Stomach smooth muscle (tissue), 2 donors: ENCODE data around the gene JAZF1.
A peak's percentile ranks its signal among the peaks of the same experiment; 100 is the strongest.

Experiments used
- H3K27ac ChIP-seq: one replicate; pipeline ENCODE4 v1.7.0; 2013; ENCODE audit warnings: mild to moderate bottlenecking, low read length, inconsistent platforms
- H3K27me3 ChIP-seq, 2 donors: one replicate each; pipeline ENCODE4 v1.7.0; 2013; ENCODE audit warnings: low read length in 2 of 2; ENCODE audit not compliant: insufficient read depth in 2 of 2, control insufficient read depth in 1 of 2
- H3K36me3 ChIP-seq, 2 donors: one replicate each; pipeline ENCODE4 v1.7.0; 2013; ENCODE audit warnings: low read length in 2 of 2; ENCODE audit not compliant: control insufficient read depth in 2 of 2, insufficient read depth in 2 of 2
- H3K4me1 ChIP-seq: one replicate; pipeline ENCODE4 v1.7.0; 2013; ENCODE audit warnings: low read length; ENCODE audit not compliant: control insufficient read depth, insufficient read depth
- H3K4me3 ChIP-seq, 2 donors: one replicate each; pipeline ENCODE4 v1.7.0; 2013; ENCODE audit warnings: low read length in 2 of 2
- H3K9ac ChIP-seq, 2 donors: one replicate each; pipeline ENCODE4 v1.7.0; 2013; ENCODE audit warnings: low read length in 2 of 2, mild to moderate bottlenecking in 1 of 2
- H3K9me3 ChIP-seq, 2 donors: one replicate each; pipeline ENCODE4 v1.7.0; 2013; ENCODE audit warnings: low read length in 2 of 2; ENCODE audit not compliant: control insufficient read depth in 2 of 2
- donor health status: healthy.
- donor health status: Pancreatic carcinoma.

JAZF1 gene

DNA sequence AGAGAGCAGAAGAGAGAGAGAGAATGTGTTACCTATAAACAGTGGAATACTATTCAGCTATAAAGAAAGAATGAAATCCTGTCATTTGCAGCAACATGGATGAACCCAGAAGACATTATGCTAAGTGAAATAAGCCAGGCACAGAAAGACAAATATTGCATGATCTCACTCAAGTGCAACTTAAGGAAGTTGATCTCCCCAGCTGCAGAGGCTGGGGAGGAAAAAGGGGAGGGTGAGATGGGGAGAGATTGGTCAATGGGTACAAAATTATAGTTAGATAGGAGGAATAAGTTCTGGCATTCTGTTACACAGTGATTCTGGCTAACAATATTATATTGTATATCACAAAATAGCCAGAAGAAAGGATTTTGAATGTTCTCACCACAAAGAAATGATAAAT is 11.2 kb upstream of the JAZF1 start:
- Histone ChIP-seq H3K27ac (no peak overlapping the region), H3K4me1 (no peaks in the 10 kb centered on the region), H3K4me3 (no peak overlapping the region), H3K27me3 (no peaks in the 10 kb centered on the region), H3K36me3 (no peaks in the 10 kb centered on the region), H3K9me3 (no peaks in the 10 kb centered on the region), H3K9ac (no peak overlapping the region)

DNA sequence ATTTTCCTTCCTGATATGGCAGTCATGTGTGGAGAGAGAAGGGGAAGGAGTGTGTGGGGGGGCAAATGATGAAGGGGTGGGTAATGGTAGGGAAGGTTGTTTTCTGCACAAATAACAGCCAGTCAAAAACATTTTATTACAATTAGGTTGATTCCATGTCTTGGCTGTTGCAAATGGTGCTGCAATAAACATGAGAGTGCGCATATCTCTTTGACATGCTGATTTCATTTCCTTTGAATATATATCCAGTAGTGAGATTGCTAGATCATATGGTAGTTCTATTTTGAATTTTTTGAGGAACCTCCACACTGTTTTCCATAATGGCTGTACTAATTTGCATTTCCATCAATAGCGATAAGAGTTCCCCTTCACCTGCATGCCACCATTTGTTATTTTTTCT is 10.6 kb upstream of the JAZF1 start:
- H3K27me3 ChIP-seq, result no peaks in the 10 kb centered on the region
- H3K9me3 ChIP-seq, result no peaks in the 10 kb centered on the region
- no peak overlapping the region for H3K9ac ChIP-seq
- H3K4me1 ChIP-seq, result no peaks in the 10 kb centered on the region
- H3K27ac ChIP-seq, result no peak overlapping the region
- no peak overlapping the region for H3K4me3 ChIP-seq
- H3K36me3 ChIP-seq, result no peaks in the 10 kb centered on the region

DNA sequence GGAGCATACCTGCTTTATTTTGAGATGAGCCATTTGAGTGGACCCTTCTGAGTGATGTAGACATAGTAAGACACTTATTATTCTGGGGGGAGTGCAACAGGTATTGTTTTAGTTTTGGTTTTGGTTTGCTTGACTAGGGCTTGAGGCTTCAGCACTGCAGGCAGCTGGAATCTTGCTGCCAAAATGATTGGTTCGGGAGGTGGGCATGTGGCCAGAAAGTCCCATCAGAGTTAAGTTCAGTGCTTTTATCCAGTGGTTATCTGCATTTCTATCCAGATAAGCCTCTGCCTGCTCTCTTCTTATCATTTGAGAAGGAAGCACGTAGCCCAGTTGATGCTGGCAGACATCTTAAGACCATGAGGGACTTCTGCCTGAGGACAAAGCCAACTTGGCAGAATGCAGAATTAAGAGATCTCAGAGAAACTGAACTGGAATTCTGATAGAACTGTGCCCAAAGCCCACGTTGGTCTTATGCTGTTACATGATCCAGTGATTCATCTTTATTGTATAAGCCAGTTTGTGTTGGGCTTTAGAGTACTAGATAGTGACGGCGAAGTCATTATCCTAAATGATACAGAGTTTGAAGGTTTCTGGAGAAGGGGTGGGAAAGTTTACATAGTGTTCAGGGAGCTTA is 9.6 kb upstream of the JAZF1 start:
- H3K36me3 ChIP-seq, result no peaks in the 10 kb centered on the region
- H3K9ac ChIP-seq, result no peak overlapping the region
- no peaks in the 10 kb centered on the region for H3K4me1 ChIP-seq
- peak overlapping the region in 1 of 2 donors; percentile 22 for H3K4me3 ChIP-seq
- no peaks in the 10 kb centered on the region for H3K27me3 ChIP-seq
- no peak overlapping the region for H3K27ac ChIP-seq
- no peaks in the 10 kb centered on the region for H3K9me3 ChIP-seq

DNA sequence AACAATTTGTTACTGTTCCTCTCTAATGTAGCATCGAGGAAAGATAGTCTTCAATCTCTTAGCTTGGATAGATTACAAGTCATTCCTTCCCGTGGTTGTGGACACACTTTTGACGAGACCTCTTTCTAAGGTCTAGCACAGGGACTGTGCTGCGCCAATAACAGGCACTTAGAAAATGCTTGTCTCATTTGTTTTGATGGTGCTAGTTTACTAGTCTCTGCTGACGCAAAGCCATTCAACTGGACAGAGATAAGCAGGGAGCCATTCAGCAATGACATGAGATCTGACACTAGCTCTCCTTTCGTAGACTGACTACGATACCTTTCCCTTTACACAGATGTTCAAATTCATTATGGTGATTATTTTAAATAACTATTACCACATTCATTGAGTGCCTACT is 6.4 kb upstream of the JAZF1 start:
- Histone ChIP-seq H3K9ac (no peak overlapping the region), H3K4me1 (peaks cover 5% of the 10 kb centered on the region), H3K27me3 (no peaks in the 10 kb centered on the region), H3K4me3 (no peak overlapping the region), H3K27ac (no peak overlapping the region), H3K36me3 (no peaks in the 10 kb centered on the region), H3K9me3 (no peaks in the 10 kb centered on the region)

DNA sequence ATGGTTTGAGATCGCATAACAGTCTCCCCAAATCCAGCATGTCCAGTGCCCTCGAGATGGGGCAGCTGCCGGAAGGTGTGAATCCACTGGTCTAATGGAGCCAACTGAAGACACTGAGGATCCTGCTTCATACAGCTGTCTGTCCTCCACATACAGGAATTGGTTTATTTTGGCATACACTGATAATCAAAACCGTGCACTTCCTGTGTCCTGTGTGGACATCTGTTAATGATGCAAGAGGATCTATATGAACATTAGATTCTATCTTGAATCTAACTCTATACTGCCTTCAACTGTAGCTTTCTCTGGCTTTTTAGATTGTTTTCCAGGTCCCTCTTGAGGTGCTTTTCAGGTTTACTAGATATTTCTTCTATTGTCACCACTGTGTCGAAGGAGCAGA is 3.0 kb upstream of the JAZF1 start:
- Histone ChIP-seq H3K4me3 (no peak overlapping the region), H3K27ac (no peak overlapping the region), H3K36me3 (no peaks in the 10 kb centered on the region), H3K9ac (no peak overlapping the region), H3K9me3 (no peaks in the 10 kb centered on the region), H3K4me1 (peaks cover 14% of the 10 kb centered on the region), H3K27me3 (no peaks in the 10 kb centered on the region)

DNA sequence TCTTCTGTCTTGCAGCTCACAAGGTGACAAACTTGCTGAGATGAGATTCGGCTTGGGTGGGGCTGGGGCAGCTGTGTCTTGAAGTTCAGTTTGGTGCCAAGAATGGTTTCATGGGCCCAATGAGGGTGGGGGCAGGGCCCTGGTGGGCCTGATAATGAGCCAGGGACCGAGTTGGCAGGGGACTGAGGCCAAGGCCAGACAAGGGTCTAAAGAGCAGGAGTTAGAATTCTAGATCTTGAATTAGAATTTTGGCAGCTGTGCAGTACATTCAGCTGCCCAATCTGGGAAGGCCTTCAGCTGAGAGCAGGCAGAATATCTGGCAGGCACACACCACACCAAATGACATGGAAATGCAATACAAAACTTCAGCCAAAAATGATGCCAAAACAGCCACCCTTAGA is 1.5 kb upstream of the JAZF1 start:
- H3K9me3 ChIP-seq, result no peaks in the 10 kb centered on the region
- H3K9ac ChIP-seq, result no peak overlapping the region
- no peaks in the 10 kb centered on the region for H3K27me3 ChIP-seq
- no peak overlapping the region for H3K4me3 ChIP-seq
- no peak overlapping the region for H3K27ac ChIP-seq
- no peaks in the 10 kb centered on the region for H3K36me3 ChIP-seq
- H3K4me1 ChIP-seq, result peaks cover 14% of the 10 kb centered on the region

DNA sequence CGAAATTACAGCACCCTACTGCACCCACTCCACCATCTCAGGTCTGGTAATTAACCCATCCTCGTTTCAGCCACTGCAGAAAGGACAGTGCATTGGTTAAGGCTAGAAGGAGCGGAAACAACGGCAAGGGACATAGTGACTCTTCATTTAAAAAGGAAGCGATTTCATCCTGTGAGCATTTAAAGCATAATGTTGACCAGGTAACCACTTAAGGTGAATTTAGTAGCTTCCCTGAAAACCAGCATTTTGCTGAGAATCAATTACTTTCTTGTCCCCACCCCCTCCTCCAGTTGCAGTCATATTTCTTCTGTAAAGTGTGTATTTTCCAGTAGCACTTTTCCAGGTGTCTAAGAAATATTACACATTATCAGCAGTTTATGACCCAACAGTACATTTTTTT is 821 bp upstream of the JAZF1 start:
- no peaks in the 10 kb centered on the region for H3K36me3 ChIP-seq
- H3K4me3 ChIP-seq, result peak overlapping the region in 1 of 2 donors; percentile 78
- no peaks in the 10 kb centered on the region for H3K9me3 ChIP-seq
- peak overlapping the region in 1 of 2 donors; percentile 61 for H3K9ac ChIP-seq
- peaks cover 14% of the 10 kb centered on the region for H3K4me1 ChIP-seq
- H3K27ac ChIP-seq, result peak overlapping the region; percentile 32
- no peaks in the 10 kb centered on the region for H3K27me3 ChIP-seq

DNA sequence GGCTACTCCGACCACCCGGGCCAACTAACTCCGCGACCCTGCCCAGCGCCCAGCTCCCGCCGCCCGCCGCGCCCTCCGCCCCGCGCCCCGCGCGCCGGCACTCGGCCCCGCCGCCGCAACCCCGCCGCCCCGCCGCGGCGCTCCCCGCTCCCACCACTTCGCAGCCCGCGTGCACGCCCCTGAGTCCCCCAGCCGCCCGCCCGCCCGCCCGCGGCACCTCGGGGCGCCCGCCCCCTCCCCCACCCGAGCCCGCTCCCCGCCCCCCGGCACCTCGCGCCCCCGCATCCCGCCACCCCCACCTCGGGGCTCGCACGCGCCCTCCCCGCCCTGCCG is 598 bp downstream of the JAZF1 start:
- H3K4me1 ChIP-seq, result peaks cover 16% of the 10 kb centered on the region
- no peaks in the 10 kb centered on the region for H3K27me3 ChIP-seq
- H3K9me3 ChIP-seq, result no peaks in the 10 kb centered on the region
- peak overlapping the region in 1 of 2 donors; percentile 78 for H3K4me3 ChIP-seq
- no peak overlapping the region for H3K9ac ChIP-seq
- no peak overlapping the region for H3K27ac ChIP-seq
- no peaks in the 10 kb centered on the region for H3K36me3 ChIP-seq

DNA sequence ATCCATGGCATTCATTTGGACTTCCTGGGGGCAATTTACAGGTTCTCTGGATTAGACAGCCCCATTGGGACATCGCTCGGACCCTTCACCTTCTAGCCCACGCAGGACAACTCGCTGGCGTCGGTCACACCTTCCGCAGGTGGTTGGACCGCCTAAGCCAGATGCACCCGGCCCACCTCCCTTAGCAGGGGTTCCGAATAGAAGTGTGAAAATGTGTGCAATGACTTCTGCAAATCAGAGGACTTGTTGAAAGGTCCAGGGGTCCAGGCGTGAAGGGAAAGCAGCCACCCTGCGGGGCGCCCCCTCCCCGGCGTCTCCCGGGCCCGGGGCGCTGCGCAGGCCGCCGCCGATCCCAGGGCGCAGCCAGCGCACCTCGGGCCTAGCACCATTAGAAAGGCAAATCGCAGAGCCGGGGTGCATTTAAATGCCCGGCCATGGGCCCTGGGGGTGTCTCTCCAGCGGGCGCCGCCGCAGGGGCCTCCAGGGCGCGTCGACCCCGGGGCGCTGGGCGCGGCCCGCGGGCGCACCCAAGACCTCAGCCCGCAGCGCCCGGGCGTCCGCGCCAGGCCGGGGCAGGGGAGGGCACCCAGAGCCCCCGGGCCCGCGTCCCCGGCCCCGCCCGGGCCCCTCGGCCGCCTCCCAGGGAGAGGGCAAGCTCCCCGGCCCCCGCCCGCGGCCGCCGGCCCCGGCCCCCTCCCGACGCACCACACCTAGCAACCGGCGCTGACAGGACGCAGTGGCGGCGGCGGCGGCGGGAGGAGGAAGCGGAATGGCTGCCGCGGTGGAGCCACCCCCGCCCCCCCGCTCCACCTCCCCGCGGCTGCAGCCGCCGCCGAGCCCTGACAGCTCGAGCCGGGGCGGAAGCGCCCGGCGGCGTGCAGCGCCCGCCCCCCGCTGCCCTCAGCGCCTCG is 1.2 kb downstream of the JAZF1 start:
- no peaks in the 10 kb centered on the region for H3K27me3 ChIP-seq
- H3K36me3 ChIP-seq, result no peaks in the 10 kb centered on the region
- H3K4me3 ChIP-seq, result peak overlapping the region; percentile 65 to 77
- H3K27ac ChIP-seq, result no peak overlapping the region
- peak overlapping the region; percentile 68 to 74 for H3K9ac ChIP-seq
- no peaks in the 10 kb centered on the region for H3K9me3 ChIP-seq
- peaks cover 16% of the 10 kb centered on the region for H3K4me1 ChIP-seq

DNA sequence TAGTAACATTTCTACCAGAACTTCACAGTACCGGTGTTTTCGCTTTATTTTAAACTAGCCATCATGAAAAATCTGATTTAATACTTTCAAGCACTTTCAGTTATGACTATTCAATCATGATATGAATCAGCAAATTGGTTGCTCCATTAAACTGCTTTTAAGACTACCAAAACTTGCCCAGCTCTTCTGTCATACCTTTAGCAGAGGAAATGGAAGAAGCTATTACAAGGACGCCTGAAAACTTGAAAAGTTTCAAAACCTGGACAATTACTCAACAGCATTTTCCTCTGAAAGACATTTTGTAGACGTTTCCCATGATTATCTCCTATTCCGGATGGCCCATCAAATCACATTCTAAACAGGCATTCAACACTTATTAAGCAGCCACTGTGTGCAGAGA is 2.0 kb downstream of the JAZF1 start:
- Histone ChIP-seq H3K27ac (no peak overlapping the region), H3K36me3 (no peaks in the 10 kb centered on the region), H3K4me3 (peak overlapping the region; percentile 65 to 77), H3K9ac (peak overlapping the region; percentile 68 to 74), H3K9me3 (no peaks in the 10 kb centered on the region), H3K27me3 (no peaks in the 10 kb centered on the region), H3K4me1 (peaks cover 16% of the 10 kb centered on the region)

DNA sequence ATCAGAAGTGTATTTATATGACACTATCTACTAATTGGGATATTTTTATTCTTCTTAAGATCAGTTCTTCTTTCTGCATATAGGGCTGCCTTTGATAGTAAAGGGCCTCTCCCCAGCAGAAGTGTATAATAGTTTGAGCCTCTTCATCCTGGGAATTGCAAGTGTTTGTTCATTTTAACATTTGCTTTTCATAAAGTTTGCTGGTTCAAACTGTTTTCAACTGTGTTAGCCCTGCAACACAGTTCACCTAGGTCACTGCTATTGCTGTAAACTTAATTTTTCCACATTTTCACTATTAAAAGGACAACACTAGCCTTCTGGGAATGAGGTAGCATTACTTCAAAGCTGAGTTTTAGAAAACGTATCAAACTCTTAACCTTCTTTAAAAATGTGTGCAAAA is 2.8 kb downstream of the JAZF1 start:
- peaks cover 16% of the 10 kb centered on the region for H3K4me1 ChIP-seq
- no peaks in the 10 kb centered on the region for H3K9me3 ChIP-seq
- no peaks in the 10 kb centered on the region for H3K36me3 ChIP-seq
- H3K4me3 ChIP-seq, result no peak overlapping the region
- H3K27me3 ChIP-seq, result no peaks in the 10 kb centered on the region
- no peak overlapping the region for H3K9ac ChIP-seq
- no peak overlapping the region for H3K27ac ChIP-seq
